SK-N-SH (cell line): Measurements from ENCODE around the gene STYXL1. TPM values are rescaled to one million over a fixed set of nuclear protein-coding genes. Genes with fewer than 3 reads are reported as not detected.

ENCODE experiments used
- CTCF ChIA-PET: fragments of 300-600, 350-600 bp; formaldehyde crosslinking; extraction: SDS; loops from one replicate; lab custom pipeline; 2021; lab: Yijun Ruan, JAX
- POLR2A ChIA-PET: fragments of 350-600 bp; sonication (Branson Sonifier 250); formaldehyde crosslinking; extraction: SDS; loops from one replicate; lab custom pipeline; 2020; ENCODE audit warnings: antibody characterized with exemption, inconsistent platforms; lab: Yijun Ruan, JAX
- DNase-seq: peaks from one replicate; pipeline ENCODE4 v3.0.0; 2012
- H2AFZ ChIP-seq: fragments of 200-600 bp; sonication (generic); 2 replicates; pipeline ENCODE4 v1.8.1; 2016; ENCODE audit warnings: antibody characterized with exemption, mild to moderate bottlenecking, low read depth
- H3F3A ChIP-seq: fragments of 200-600 bp; sonication (generic); replicated peaks from 2 replicates; pipeline ENCODE3; 2016; ENCODE audit warnings: antibody characterized with exemption, mild to moderate bottlenecking; ENCODE audit not compliant: insufficient read depth
- H3K27ac ChIP-seq, 2 experiments: fragments of 200-500 bp in 1 of 2; fragments of 200-600 bp in 1 of 2; sonication (Bioruptor generic) in 1 of 2; sonication (generic), shearing (Covaris generic) in 1 of 2; 2 replicates each; pipeline versions ENCODE4 v1.5.1 to v1.6.1; 2014 to 2016; ENCODE audit warnings: low read depth in 2 of 2, inconsistent platforms in 1 of 2, low read length in 1 of 2, mild to moderate bottlenecking in 1 of 2, mixed read lengths in 1 of 2
- H3K27me3 ChIP-seq: fragments of 200-600 bp; sonication (generic), shearing (Covaris generic); 2 replicates; pipeline ENCODE4 v1.6.1; 2016; ENCODE audit warnings: mixed run types; ENCODE audit not compliant: insufficient read depth
- H3K36me3 ChIP-seq, 2 experiments: fragments of 200-500 bp in 1 of 2; fragments of 200-600 bp in 1 of 2; sonication (Bioruptor generic) in 1 of 2; sonication (generic) in 1 of 2; replicated peaks in 1 of 2; 2 replicates each; pipeline versions ENCODE3 to v1.5.1; 2014 to 2016; ENCODE audit warnings: low read length in 1 of 2, mild to moderate bottlenecking in 1 of 2; ENCODE audit not compliant: insufficient read depth in 2 of 2, control insufficient read depth in 1 of 2
- H3K4me1 ChIP-seq, 2 experiments: fragments of 200-500 bp in 1 of 2; fragments of 200-600 bp in 1 of 2; sonication (Bioruptor generic) in 1 of 2; sonication (generic), shearing (Covaris generic) in 1 of 2; 2 replicates each; pipeline versions ENCODE4 v1.5.1 to v1.6.1; 2014 to 2016; ENCODE audit warnings: low read depth in 1 of 2, low read length in 1 of 2, mixed run types in 1 of 2; ENCODE audit not compliant: insufficient read depth in 2 of 2, control insufficient read depth in 1 of 2
- H3K4me2 ChIP-seq: fragments of 200-600 bp; sonication (generic), shearing (Covaris generic); 2 replicates; pipeline ENCODE4 v1.6.1; 2017; ENCODE audit warnings: mixed run types
- H3K4me3 ChIP-seq, 2 experiments: fragments of 200-500 bp in 1 of 2; fragments of 200-600 bp in 1 of 2; sonication (Bioruptor generic) in 1 of 2; sonication (generic), shearing (Covaris generic) in 1 of 2; 2 replicates each; pipeline versions ENCODE4 v1.5.1 to v1.8.1; 2014 to 2016; ENCODE audit warnings: low read depth in 2 of 2, inconsistent platforms in 1 of 2, low read length in 1 of 2, mild to moderate bottlenecking in 1 of 2, mixed read lengths in 1 of 2, moderate library complexity in 1 of 2
- H3K79me2 ChIP-seq: fragments of 200-600 bp; sonication (generic); 2 replicates; pipeline ENCODE4 v1.8.1; 2017; ENCODE audit warnings: mild to moderate bottlenecking; ENCODE audit not compliant: insufficient read depth
- H3K9ac ChIP-seq: fragments of 200-600 bp; sonication (generic); 2 replicates; pipeline ENCODE4 v1.6.1; 2017; ENCODE audit warnings: mixed run types
- H3K9me2 ChIP-seq: fragments of 200-600 bp; sonication (generic); 2 replicates; pipeline ENCODE4 v1.6.1; 2017; ENCODE audit warnings: mixed run types
- H3K9me3 ChIP-seq: fragments of 200-600 bp; sonication (generic); 2 replicates; pipeline ENCODE4 v1.6.1; 2017; ENCODE audit warnings: mixed run types, mild to moderate bottlenecking, moderate library complexity
- H4K20me1 ChIP-seq: fragments of 200-600 bp; sonication (generic); 2 replicates; pipeline ENCODE4 v1.6.1; 2017; ENCODE audit warnings: mild to moderate bottlenecking, mixed run types; ENCODE audit not compliant: insufficient read depth
- EP300 ChIP-seq, 2 experiments: IDR thresholded peaks; 2 replicates each; pipeline versions ENCODE4 v1.4.0 to v1.6.1; 2012; ENCODE audit warnings: borderline replicate concordance in 1 of 2, low read depth in 1 of 2, low read length in 1 of 2
- FOXJ3 ChIP-seq: sonication (generic); formaldehyde crosslinking; IDR thresholded peaks from 2 replicates; pipeline ENCODE4 v1.5.1; 2020; ENCODE audit warnings: mild to moderate bottlenecking, missing genetic modification reagents
- FOXM1 ChIP-seq: IDR thresholded peaks from 2 replicates; pipeline ENCODE4 v1.4.0; 2012; ENCODE audit warnings: low read depth, mild to moderate bottlenecking
- GABPA ChIP-seq: IDR thresholded peaks from 2 replicates; pipeline ENCODE4 v1.4.0; 2012; ENCODE audit warnings: low read depth, mild to moderate bottlenecking
- GATA2 ChIP-seq: sonication (generic); formaldehyde crosslinking; IDR thresholded peaks from 2 replicates; pipeline ENCODE4 v1.5.0; 2020; ENCODE audit warnings: mild to moderate bottlenecking, missing genetic modification reagents
- MEF2A ChIP-seq: IDR thresholded peaks from 2 replicates; pipeline ENCODE4 v1.4.0; 2012; ENCODE audit warnings: low read depth, borderline replicate concordance
- MXI1 ChIP-seq: IDR thresholded peaks from 2 replicates; pipeline ENCODE4 v1.6.1; 2012; ENCODE audit warnings: mild to moderate bottlenecking, low read depth, low read length, improper control_type of control experiment
- PBX3 ChIP-seq: IDR thresholded peaks from 2 replicates; pipeline ENCODE4; 2012
- POLR2AphosphoS5 ChIP-seq: IDR thresholded peaks from 2 replicates; pipeline ENCODE4 v1.6.1; 2012; ENCODE audit warnings: low read depth, low read length
- RAD21 ChIP-seq: IDR thresholded peaks from 2 replicates; pipeline ENCODE4 v1.6.1; 2012; ENCODE audit warnings: mild to moderate bottlenecking, low read length
- RCOR1 ChIP-seq: fragments of 150-350 bp; IDR thresholded peaks from 2 replicates; pipeline ENCODE4 v1.6.1; 2017; ENCODE audit warnings: antibody characterized with exemption, low read length
- RFX5 ChIP-seq: IDR thresholded peaks from 2 replicates; pipeline ENCODE4 v1.6.1; 2012; ENCODE audit warnings: mild to moderate bottlenecking, improper control_type of control experiment, low read length
- RXRA ChIP-seq: IDR thresholded peaks from 2 replicates; pipeline ENCODE4 v1.4.0; 2012; ENCODE audit warnings: low read depth, mild to moderate bottlenecking, borderline replicate concordance
- SIN3A ChIP-seq: IDR thresholded peaks from 2 replicates; pipeline ENCODE4 v1.6.1; 2012; ENCODE audit warnings: low read depth, mild to moderate bottlenecking, low read length, moderate library complexity, borderline replicate concordance
- TAF1 ChIP-seq: IDR thresholded peaks from 2 replicates; pipeline ENCODE4 v1.6.1; 2012; ENCODE audit warnings: low read depth, mild to moderate bottlenecking, low read length, moderate library complexity, borderline replicate concordance
- WGBS: methylation state at CpG from one replicate; pipeline ENCODE4 v1.1.6; 2017; ENCODE audit warnings: low lambda C conversion rate; 5-methylcytosine and 5-hydroxymethylcytosine counted together
- polyA plus RNA-seq, 3 experiments: library from polyadenylated mRNA; depleted of rRNA; stranded (reverse); fragments of >200 nt; gene quantifications; 2 replicates each; pipeline ENCODE4 v1.2.3, GENCODE V29; 2012
- TF ChIP-seq, protein P1 (sequence below): IDR thresholded peaks from 2 replicates; pipeline ENCODE4 v1.6.1; 2012; ENCODE audit warnings: mild to moderate bottlenecking, low read depth, low read length, moderate library complexity
- TF ChIP-seq, protein P2 (sequence below): IDR thresholded peaks from 2 replicates; pipeline ENCODE4 v1.4.0; 2012; ENCODE audit warnings: low read depth, borderline replicate concordance
- TF ChIP-seq, protein P3 (sequence below): IDR thresholded peaks from 2 replicates; pipeline ENCODE4 v1.4.0; 2012; ENCODE audit warnings: low read depth
- TF ChIP-seq, protein P4 (sequence below): fragments of 150-350 bp; IDR thresholded peaks from 2 replicates; pipeline ENCODE4 v1.6.1; 2017; ENCODE audit warnings: antibody characterized with exemption, low read length, low read depth, borderline replicate concordance

The STYXL1 gene
- polyA plus RNA-seq, 1 of the 3 experiments (the other 2 are of a cell fraction) = 86.6 TPM

GRCh38 chr7:75994388-75995051 is 53.3 kb downstream of the STYXL1 start, which contains the start of gene TMEM120A (continued):
- TF ChIP-seq, protein P1, sequence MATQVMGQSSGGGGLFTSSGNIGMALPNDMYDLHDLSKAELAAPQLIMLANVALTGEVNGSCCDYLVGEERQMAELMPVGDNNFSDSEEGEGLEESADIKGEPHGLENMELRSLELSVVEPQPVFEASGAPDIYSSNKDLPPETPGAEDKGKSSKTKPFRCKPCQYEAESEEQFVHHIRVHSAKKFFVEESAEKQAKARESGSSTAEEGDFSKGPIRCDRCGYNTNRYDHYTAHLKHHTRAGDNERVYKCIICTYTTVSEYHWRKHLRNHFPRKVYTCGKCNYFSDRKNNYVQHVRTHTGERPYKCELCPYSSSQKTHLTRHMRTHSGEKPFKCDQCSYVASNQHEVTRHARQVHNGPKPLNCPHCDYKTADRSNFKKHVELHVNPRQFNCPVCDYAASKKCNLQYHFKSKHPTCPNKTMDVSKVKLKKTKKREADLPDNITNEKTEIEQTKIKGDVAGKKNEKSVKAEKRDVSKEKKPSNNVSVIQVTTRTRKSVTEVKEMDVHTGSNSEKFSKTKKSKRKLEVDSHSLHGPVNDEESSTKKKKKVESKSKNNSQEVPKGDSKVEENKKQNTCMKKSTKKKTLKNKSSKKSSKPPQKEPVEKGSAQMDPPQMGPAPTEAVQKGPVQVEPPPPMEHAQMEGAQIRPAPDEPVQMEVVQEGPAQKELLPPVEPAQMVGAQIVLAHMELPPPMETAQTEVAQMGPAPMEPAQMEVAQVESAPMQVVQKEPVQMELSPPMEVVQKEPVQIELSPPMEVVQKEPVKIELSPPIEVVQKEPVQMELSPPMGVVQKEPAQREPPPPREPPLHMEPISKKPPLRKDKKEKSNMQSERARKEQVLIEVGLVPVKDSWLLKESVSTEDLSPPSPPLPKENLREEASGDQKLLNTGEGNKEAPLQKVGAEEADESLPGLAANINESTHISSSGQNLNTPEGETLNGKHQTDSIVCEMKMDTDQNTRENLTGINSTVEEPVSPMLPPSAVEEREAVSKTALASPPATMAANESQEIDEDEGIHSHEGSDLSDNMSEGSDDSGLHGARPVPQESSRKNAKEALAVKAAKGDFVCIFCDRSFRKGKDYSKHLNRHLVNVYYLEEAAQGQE = peak; percentile 5; the same call in 1 of the 2 replicates
- TF ChIP-seq, protein P2, sequence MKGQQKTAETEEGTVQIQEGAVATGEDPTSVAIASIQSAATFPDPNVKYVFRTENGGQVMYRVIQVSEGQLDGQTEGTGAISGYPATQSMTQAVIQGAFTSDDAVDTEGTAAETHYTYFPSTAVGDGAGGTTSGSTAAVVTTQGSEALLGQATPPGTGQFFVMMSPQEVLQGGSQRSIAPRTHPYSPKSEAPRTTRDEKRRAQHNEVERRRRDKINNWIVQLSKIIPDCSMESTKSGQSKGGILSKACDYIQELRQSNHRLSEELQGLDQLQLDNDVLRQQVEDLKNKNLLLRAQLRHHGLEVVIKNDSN = peak; percentile 71; the same call in 1 of the 2 replicates
- peak; percentile 60 for TF ChIP-seq GABPA
- TF ChIP-seq, protein P3, sequence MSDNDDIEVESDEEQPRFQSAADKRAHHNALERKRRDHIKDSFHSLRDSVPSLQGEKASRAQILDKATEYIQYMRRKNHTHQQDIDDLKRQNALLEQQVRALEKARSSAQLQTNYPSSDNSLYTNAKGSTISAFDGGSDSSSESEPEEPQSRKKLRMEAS = peak; percentile 76
- peak; percentile 13; the same call in 1 of the 2 replicates for TF ChIP-seq SIN3A
- TF ChIP-seq MEF2A = no peak
- no peak for TF ChIP-seq RCOR1
- TF ChIP-seq GATA2 = no peak
- TF ChIP-seq EP300 (IDR thresholded peaks at IDR 0.05; ENCODE audit: borderline replicate concordance in 1 of 2, low read depth in 1 of 2, low read length in 1 of 2) = peak in 1 of 2 experiments; percentile 22; a peak in 2 of 4 replicates
- peak; percentile 93 for TF ChIP-seq POLR2AphosphoS5

- 0 out of 2 replicates have a peak, but pooled peaks cover 5% of the 10 kb centered on the region for H3K79me2 ChIP-seq
- H3K27me3 ChIP-seq = no peaks in the 10 kb centered on the region
- H3K36me3 ChIP-seq = peaks cover 8 to 14% of the 10 kb centered on the region in 2 experiments
- ChIA-PET CTCF (interaction anchor here (0.9 to 9.4 kb wide), 6 partner anchors 24 to 128 kb away, joined by 3 to 56 read pairs (median 4); no protein-coding TSS in a partner anchor), POLR2A (interaction anchor here (0.6 to 2.4 kb wide), 7 partner anchors 10 to 116 kb away, joined by 3 to 10 read pairs (median 4); partner anchors contain the start of genes MDH2, RHBDD2 and STYXL1)
- H3K9ac ChIP-seq = peak overlapping the region; percentile 68
- no peaks in the 10 kb centered on the region for H3K9me2 ChIP-seq
- peak overlapping the region; percentile 40 to 84; a peak in 3 of 4 replicates for H3K27ac ChIP-seq
- peak overlapping the region; percentile 100 for H3K4me2 ChIP-seq
- peak overlapping the region; percentile 69 to 84 for H3K4me3 ChIP-seq
- peak overlapping the region; percentile 73 for H2AFZ ChIP-seq
- peaks cover 10% of the 10 kb centered on the region for H3F3A ChIP-seq
- no peaks in the 10 kb centered on the region for H4K20me1 ChIP-seq
- DNase-seq = peak; percentile 96
- peaks cover 6 to 25% of the 10 kb centered on the region in 2 experiments; a peak in 2 of 4 replicates for H3K4me1 ChIP-seq
- H3K9me3 ChIP-seq = no peaks in the 10 kb centered on the region
- WGBS = 2% methylated on average over 17 of the region's 40 CpGs
- no peak for TF ChIP-seq GABPA
- peak; percentile 99 for TF ChIP-seq MXI1
- no peak for TF ChIP-seq SIN3A
- 0 out of 2 replicates have a peak, but pooled peaks have one; percentile 8 for TF ChIP-seq RAD21
- TF ChIP-seq, protein P4, sequence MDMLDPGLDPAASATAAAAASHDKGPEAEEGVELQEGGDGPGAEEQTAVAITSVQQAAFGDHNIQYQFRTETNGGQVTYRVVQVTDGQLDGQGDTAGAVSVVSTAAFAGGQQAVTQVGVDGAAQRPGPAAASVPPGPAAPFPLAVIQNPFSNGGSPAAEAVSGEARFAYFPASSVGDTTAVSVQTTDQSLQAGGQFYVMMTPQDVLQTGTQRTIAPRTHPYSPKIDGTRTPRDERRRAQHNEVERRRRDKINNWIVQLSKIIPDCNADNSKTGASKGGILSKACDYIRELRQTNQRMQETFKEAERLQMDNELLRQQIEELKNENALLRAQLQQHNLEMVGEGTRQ = peak; percentile 63; the same call in 1 of the 2 replicates
- 0 out of 2 replicates have a peak, but pooled peaks have one; percentile 23 for TF ChIP-seq TAF1
- TF ChIP-seq FOXM1 = no peak
- TF ChIP-seq, protein P2 = peak; percentile 74; the same call in 1 of the 2 replicates
- peak; percentile 18; the same call in 1 of the 2 replicates for TF ChIP-seq RCOR1
- TF ChIP-seq, protein P3 = peak; percentile 82
- no peak for TF ChIP-seq RXRA
- TF ChIP-seq FOXJ3 = no peak
- TF ChIP-seq RFX5 = no peak
- TF ChIP-seq PBX3 = 0 out of 2 replicates have a peak, but pooled peaks have one; percentile 1
These were observed 54.0 kb downstream of the STYXL1 start for GRCh38 chr7:75993689-75994387.
